Loucy (cell line): ENCODE results near the gene VDAC2.
"Not testable (repeated sequence)": the region's sequence is repeated elsewhere in the genome, so short reads cannot be mapped to it uniquely, and the experiment has no call there.

ENCODE experiments used
- H2AFZ ChIP-seq: fragments of 200-600 bp; sonication (generic); 2 replicates; pipeline ENCODE4 v1.6.0; 2016; ENCODE audit warnings: antibody characterized with exemption, mild to moderate bottlenecking, low read length, moderate library complexity
- H3F3A ChIP-seq: fragments of 200-600 bp; 2 replicates; pipeline ENCODE4 v1.6.0; 2016; ENCODE audit warnings: antibody characterized with exemption, low read depth, mild to moderate bottlenecking
- H3K27me3 ChIP-seq: fragments of 200-600 bp; sonication (generic); 2 replicates; pipeline ENCODE4 v1.6.1; 2014; ENCODE audit warnings: low read length, mild to moderate bottlenecking; ENCODE audit not compliant: insufficient read depth, poor library complexity, severe bottlenecking
- H3K36me3 ChIP-seq: fragments of 200-600 bp; sonication (generic); 2 replicates; pipeline ENCODE4 v1.6.1; 2016; ENCODE audit warnings: low read length; ENCODE audit not compliant: insufficient read depth
- H3K4me1 ChIP-seq: fragments of 200-600 bp; sonication (generic); 2 replicates; pipeline ENCODE4 v1.5.1; 2014; ENCODE audit warnings: low read length, mild to moderate bottlenecking; ENCODE audit not compliant: insufficient read depth, poor library complexity, severe bottlenecking
- H3K4me2 ChIP-seq: fragments of 200-600 bp; sonication (generic); 2 replicates; pipeline ENCODE4 v1.6.0; 2014; ENCODE audit warnings: antibody characterized with exemption, low read length, low read depth, mild to moderate bottlenecking; ENCODE audit not compliant: poor library complexity, severe bottlenecking
- H3K4me3 ChIP-seq: fragments of 200-600 bp; sonication (generic); 2 replicates; pipeline ENCODE4 v1.5.1; 2014; ENCODE audit warnings: low read length, mild to moderate bottlenecking, mixed read lengths; ENCODE audit not compliant: poor library complexity, severe bottlenecking
- H3K79me2 ChIP-seq: fragments of 200-600 bp; sonication (generic); 2 replicates; pipeline ENCODE4 v1.6.1; 2014; ENCODE audit warnings: low read length; ENCODE audit not compliant: insufficient read depth
- H3K9ac ChIP-seq: fragments of 200-600 bp; sonication (generic); 2 replicates; pipeline ENCODE4 v1.6.0; 2014; ENCODE audit warnings: mild to moderate bottlenecking, low read depth, low read length, moderate library complexity; ENCODE audit not compliant: poor library complexity, severe bottlenecking
- H3K9me2 ChIP-seq: fragments of 200-600 bp; sonication (generic); replicated peaks from 2 replicates; pipeline ENCODE4 v1.6.1; 2016; ENCODE audit warnings: low read depth, low read length, mixed read lengths
- H3K9me3 ChIP-seq: fragments of 200-600 bp; sonication (generic); 2 replicates; pipeline ENCODE4 v1.6.1; 2014; ENCODE audit warnings: mild to moderate bottlenecking, antibody characterized with exemption, low read length, low read depth; ENCODE audit not compliant: insufficient read depth
- H4K20me1 ChIP-seq: fragments of 200-600 bp; sonication (generic); 2 replicates; pipeline ENCODE4 v1.6.0; 2014; ENCODE audit warnings: antibody characterized with exemption, low read length, mild to moderate bottlenecking; ENCODE audit not compliant: insufficient read depth, poor library complexity, severe bottlenecking
- EZH2phosphoT487 ChIP-seq: fragments of 200-600 bp; IDR thresholded peaks from 2 replicates; pipeline ENCODE4 v1.6.1; 2018; ENCODE audit warnings: antibody characterized with exemption, mild to moderate bottlenecking, moderate library complexity, borderline replicate concordance
- TF ChIP-seq, protein P1 (sequence below): fragments of 200-600 bp; sonication (generic); conservative IDR thresholded peaks from 2 replicates; pipeline ENCODE4 v1.5.1; 2014; ENCODE audit warnings: mild to moderate bottlenecking, antibody characterized with exemption, low read length

Gene VDAC2

DNA sequence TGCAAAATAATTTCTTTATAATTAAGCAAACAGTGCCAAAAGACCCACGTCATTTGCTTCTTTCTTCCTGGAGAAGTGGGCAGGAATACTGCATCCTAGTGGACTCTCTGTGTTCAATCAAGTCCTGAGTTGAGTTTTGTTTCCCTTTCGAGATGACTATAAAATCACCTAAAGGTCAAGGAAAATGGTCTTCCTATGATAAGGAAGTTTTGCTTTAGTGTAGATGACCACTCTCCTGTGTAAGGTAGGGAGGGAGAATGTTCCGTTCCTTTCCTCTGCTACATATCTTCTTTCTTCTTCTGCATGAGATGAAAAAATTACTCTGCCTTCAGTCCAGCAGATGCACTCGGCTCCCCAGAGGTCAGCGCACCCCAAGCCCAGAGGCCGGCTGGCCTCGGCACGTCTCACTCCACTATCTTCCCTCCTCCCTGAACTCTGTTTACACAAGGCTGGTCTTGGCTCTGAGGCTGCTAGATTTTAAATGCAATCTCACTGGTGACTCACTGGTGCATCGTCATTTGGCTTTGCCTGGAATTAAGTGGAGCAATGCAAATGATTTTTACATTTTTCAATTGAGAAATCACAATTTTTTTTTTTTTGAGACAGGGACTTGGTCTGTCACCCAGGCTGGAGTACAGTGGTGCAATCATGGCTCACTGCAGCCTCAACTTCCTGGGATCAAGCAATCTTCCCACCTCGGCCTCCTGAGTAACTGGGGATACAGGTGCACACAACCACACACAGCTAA lies 18.6 kb upstream of the VDAC2 start:
- no peaks in the 10 kb centered on the region for H3K36me3 ChIP-seq
- H3K4me1 ChIP-seq = no peaks in the 10 kb centered on the region
- no peaks in the 10 kb centered on the region for H3F3A ChIP-seq
- no peaks in the 10 kb centered on the region for H3K9me2 ChIP-seq
- H3K9me3 ChIP-seq = no peaks in the 10 kb centered on the region
- no peaks in the 10 kb centered on the region for H3K79me2 ChIP-seq
- no peak overlapping the region for H3K4me3 ChIP-seq
- H4K20me1 ChIP-seq = no peaks in the 10 kb centered on the region
- no peak overlapping the region for H2AFZ ChIP-seq
- H3K4me2 ChIP-seq = no peak overlapping the region
- TF ChIP-seq, protein P1, sequence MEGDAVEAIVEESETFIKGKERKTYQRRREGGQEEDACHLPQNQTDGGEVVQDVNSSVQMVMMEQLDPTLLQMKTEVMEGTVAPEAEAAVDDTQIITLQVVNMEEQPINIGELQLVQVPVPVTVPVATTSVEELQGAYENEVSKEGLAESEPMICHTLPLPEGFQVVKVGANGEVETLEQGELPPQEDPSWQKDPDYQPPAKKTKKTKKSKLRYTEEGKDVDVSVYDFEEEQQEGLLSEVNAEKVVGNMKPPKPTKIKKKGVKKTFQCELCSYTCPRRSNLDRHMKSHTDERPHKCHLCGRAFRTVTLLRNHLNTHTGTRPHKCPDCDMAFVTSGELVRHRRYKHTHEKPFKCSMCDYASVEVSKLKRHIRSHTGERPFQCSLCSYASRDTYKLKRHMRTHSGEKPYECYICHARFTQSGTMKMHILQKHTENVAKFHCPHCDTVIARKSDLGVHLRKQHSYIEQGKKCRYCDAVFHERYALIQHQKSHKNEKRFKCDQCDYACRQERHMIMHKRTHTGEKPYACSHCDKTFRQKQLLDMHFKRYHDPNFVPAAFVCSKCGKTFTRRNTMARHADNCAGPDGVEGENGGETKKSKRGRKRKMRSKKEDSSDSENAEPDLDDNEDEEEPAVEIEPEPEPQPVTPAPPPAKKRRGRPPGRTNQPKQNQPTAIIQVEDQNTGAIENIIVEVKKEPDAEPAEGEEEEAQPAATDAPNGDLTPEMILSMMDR = no peak
- TF ChIP-seq EZH2phosphoT487 = no peak
- no peaks in the 10 kb centered on the region for H3K27me3 ChIP-seq
- H3K9ac ChIP-seq = no peak overlapping the region

DNA sequence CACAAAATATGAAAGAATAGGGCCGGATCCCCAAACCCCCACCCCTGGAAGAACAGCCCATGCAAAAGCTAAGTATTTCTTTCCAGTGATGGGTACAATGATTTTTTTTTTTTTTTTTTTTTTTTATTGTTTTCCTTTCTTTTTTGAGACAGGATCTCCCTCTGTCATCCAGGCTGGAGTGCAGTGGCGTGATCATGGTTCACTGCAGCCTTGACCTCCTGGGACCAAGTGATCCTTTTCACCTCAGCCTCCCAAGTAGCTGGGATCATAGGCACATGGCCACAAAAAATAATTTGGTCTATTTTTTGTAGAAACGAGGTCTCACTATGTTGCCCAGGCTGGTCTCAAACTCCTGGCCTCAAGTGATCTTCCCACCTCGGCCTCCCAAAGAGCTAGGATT lies 16.0 kb upstream of the VDAC2 start:
- H3K9ac ChIP-seq, H3K27me3 ChIP-seq: not testable (repeated sequence)

DNA sequence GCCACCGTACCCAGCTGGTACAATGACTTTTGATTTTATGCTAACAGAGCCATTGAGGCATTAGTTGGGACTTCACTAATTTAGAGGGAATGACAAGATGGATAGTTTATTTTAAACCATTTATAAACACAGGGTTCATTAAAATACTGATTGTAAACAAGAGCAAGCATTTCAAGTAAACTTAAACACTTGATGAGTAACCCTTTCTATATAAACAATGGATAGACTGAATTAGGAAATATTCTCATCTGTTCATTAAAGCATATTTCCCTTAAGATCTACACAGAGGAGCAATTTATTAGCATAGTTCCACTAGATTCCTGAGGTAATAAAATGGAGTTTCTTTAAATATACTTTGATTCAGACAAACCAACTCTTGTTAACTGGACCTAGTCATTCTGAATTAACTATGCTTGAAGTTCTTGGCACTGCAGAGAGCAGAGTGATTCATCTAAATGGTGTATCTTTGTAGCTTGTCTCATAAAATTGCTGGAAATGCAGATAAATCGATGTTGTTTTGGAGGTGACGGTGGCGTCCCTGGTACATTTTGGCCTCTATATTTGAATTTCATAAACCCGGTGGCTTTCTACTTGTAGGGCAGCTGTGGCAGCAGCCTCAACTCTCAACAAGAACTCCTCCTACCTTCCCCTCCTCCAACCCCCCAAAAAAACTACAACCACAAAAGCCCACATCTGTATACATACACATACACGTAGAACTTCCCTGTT lies 15.4 kb upstream of the VDAC2 start:
- no peak overlapping the region for H2AFZ ChIP-seq
- H3F3A ChIP-seq = no peaks in the 10 kb centered on the region
- no peaks in the 10 kb centered on the region for H3K4me1 ChIP-seq
- no peaks in the 10 kb centered on the region for H3K79me2 ChIP-seq
- no peaks in the 10 kb centered on the region for H3K36me3 ChIP-seq
- no peaks in the 10 kb centered on the region for H3K9me3 ChIP-seq
- H3K27me3 ChIP-seq = no peaks in the 10 kb centered on the region
- H3K4me2 ChIP-seq = no peak overlapping the region
- no peaks in the 10 kb centered on the region for H3K9me2 ChIP-seq
- no peak for TF ChIP-seq EZH2phosphoT487
- TF ChIP-seq, protein P1 = no peak
- H4K20me1 ChIP-seq = no peaks in the 10 kb centered on the region
- no peak overlapping the region for H3K4me3 ChIP-seq
- no peak overlapping the region for H3K9ac ChIP-seq

More for the DNA sequence above, 16.0 kb upstream of the VDAC2 start:
- not testable (repeated sequence) for H3K79me2 ChIP-seq, H3F3A ChIP-seq, H3K4me1 ChIP-seq, H3K4me2 ChIP-seq, H3K9me3 ChIP-seq, H3K9me2 ChIP-seq, H3K4me3 ChIP-seq, H2AFZ ChIP-seq, H3K36me3 ChIP-seq, H4K20me1 ChIP-seq
